K562 (cell line): ENCODE data around the gene AHCYL1. TPM values are rescaled to one million over a fixed set of nuclear protein-coding genes. Genes with fewer than 3 reads are reported as not detected.

Source experiments
- ATAC-seq: fragments of 200-7000 bp; cut with Tn5 transposase; 3 replicates; pipeline ENCODE4 v1.9.1; 2020; ENCODE audit warnings: moderate library complexity
- BruUV-seq: library from RNA; stranded (reverse); fragments of 400-500 nt; replicated peaks from 2 replicates; lab custom pipeline; 2021; lab: Mats Ljungman, UMichigan
- CTCF ChIA-PET: fragments of 300-600 bp; formaldehyde crosslinking; extraction: SDS; loops from one replicate; lab custom pipeline; 2021; ENCODE audit warnings: low intra/inter-chr PET ratio; lab: Yijun Ruan, JAX
- POLR2A ChIA-PET: fragments of 300-600, 350-650 bp; sonication (Branson Sonifier 250); formaldehyde crosslinking; extraction: SDS; loops from one replicate; lab custom pipeline; 2021; ENCODE audit warnings: antibody characterized with exemption, inconsistent platforms; lab: Yijun Ruan, JAX
- DNase-seq, 4 experiments: peaks; one replicate each; pipeline versions ENCODE4 v3.0.0 to v3.0.0-alpha.2; 2011 to 2018; ENCODE audit warnings: low spot score in 3 of 4, mixed read lengths in 3 of 4; ENCODE audit errors: extremely low read depth in 1 of 4
- FAIRE-seq: peaks from 2 replicates; lab custom pipeline; 2011; peaks lifted over from hg19 to GRCh38; lab: Jason Lieb, UNC
- H2AFZ ChIP-seq: 2 replicates; pipeline ENCODE4 v1.6.0; 2011; ENCODE audit warnings: low read depth, low read length, control low read depth, inconsistent platforms
- H3K27ac ChIP-seq: fragments of 200-600 bp; 3 replicates; pipeline ENCODE4 v1.8.0; 2011; ENCODE audit warnings: low read depth, mild to moderate bottlenecking, control low read depth, inconsistent platforms, low read length, moderate library complexity, mixed read lengths; ENCODE audit errors: extremely low read depth
- H3K27me3 ChIP-seq, 2 experiments: fragments of 300-600 bp in 1 of 2; 2 replicates in 1 of 2; 3 replicates in 1 of 2; pipeline versions ENCODE4 v1.6.0 to v1.8.0; 2011; ENCODE audit warnings: inconsistent platforms in 2 of 2, low read length in 2 of 2, mild to moderate bottlenecking in 1 of 2, mixed read lengths in 1 of 2, moderate library complexity in 1 of 2; ENCODE audit not compliant: control insufficient read depth in 2 of 2, insufficient read depth in 2 of 2
- H3K36me3 ChIP-seq: fragments of 300-600 bp; 3 replicates; pipeline ENCODE4 v1.8.0; 2011; ENCODE audit warnings: mild to moderate bottlenecking, low read length, inconsistent platforms; ENCODE audit not compliant: control insufficient read depth, insufficient read depth
- H3K4me1 ChIP-seq, 2 experiments: fragments of 200-600 bp in 1 of 2; replicated peaks in 1 of 2; 2 replicates in 1 of 2; 3 replicates in 1 of 2; pipeline versions ENCODE4 v1.5.1 to v1.8.0; 2011; ENCODE audit warnings: inconsistent platforms in 2 of 2, low read length in 2 of 2, mild to moderate bottlenecking in 1 of 2, mixed read lengths in 1 of 2, moderate library complexity in 1 of 2; ENCODE audit not compliant: control insufficient read depth in 2 of 2, insufficient read depth in 2 of 2
- H3K4me2 ChIP-seq: 2 replicates; pipeline ENCODE4 v1.6.1; 2011; ENCODE audit warnings: low read length, control low read depth, inconsistent platforms, mixed read lengths; ENCODE audit not compliant: insufficient read depth
- H3K4me3 ChIP-seq: fragments of 200-600 bp; sonication (generic), shearing (Covaris generic); 2 replicates; pipeline ENCODE4 v1.5.1; 2016; ENCODE audit warnings: control low read depth, inconsistent platforms
- H3K79me2 ChIP-seq: fragments of 200-600 bp; 3 replicates; pipeline ENCODE4 v1.8.0; 2011; ENCODE audit warnings: low read length, inconsistent platforms; ENCODE audit not compliant: control insufficient read depth, insufficient read depth
- H3K9ac ChIP-seq, 2 experiments: 2 replicates each; pipeline versions ENCODE4 v1.6.0 to v1.6.1; 2011; ENCODE audit warnings: low read depth in 2 of 2, low read length in 2 of 2, control low read depth in 1 of 2, inconsistent platforms in 1 of 2, mild to moderate bottlenecking in 1 of 2, mixed read lengths in 1 of 2; ENCODE audit not compliant: insufficient read depth in 1 of 2
- H3K9me1 ChIP-seq: one replicate; pipeline ENCODE4 v1.6.0; 2011; ENCODE audit warnings: inconsistent platforms, mild to moderate bottlenecking, low read length, moderate library complexity; ENCODE audit not compliant: control insufficient read depth, insufficient read depth
- H3K9me3 ChIP-seq: replicated peaks from 2 replicates; pipeline ENCODE4 v1.5.1; 2011; ENCODE audit warnings: low read depth, low read length, inconsistent platforms; ENCODE audit not compliant: control insufficient read depth, insufficient read depth
- H4K20me1 ChIP-seq: replicated peaks from 2 replicates; pipeline ENCODE4 v1.6.1; 2011; ENCODE audit warnings: low read length, inconsistent platforms, mixed read lengths; ENCODE audit not compliant: control insufficient read depth, insufficient read depth
- ARID2 ChIP-seq: fragments of 450-650 bp; IDR thresholded peaks from 2 replicates; pipeline ENCODE4 v1.6.1; 2017; ENCODE audit warnings: antibody characterized with exemption, mild to moderate bottlenecking
- EP400 ChIP-seq: fragments of 450-650 bp; IDR thresholded peaks from 2 replicates; pipeline ENCODE4 v1.6.1; 2017; ENCODE audit warnings: antibody characterized with exemption, mild to moderate bottlenecking, moderate library complexity
- XRCC3 ChIP-seq: fragments of 450-650 bp; IDR thresholded peaks from 2 replicates; pipeline ENCODE4 v1.6.1; 2017; ENCODE audit warnings: mild to moderate bottlenecking, moderate library complexity
- WGBS: fragments of 100-300 bp; shearing (Covaris generic); methylation state at CpG from one replicate; pipeline ENCODE4 v1.1.6; 2016; ENCODE audit warnings: low coverage, mixed read lengths; ENCODE audit not compliant: insufficient coverage; ENCODE audit errors: missing lambda C conversion rate; 5-methylcytosine and 5-hydroxymethylcytosine counted together
- in situ Hi-C: fragments of 300-500 bp; cut with MboI; formaldehyde crosslinking; loops from 4 replicates; pipeline ENCODE4 v1.15.0; 2018; ENCODE audit warnings: inconsistent platforms, mixed read lengths
- intact Hi-C: fragments of 100-400 bp; cut with micrococcal nuclease; formaldehyde crosslinking; loops from 2 replicates; pipeline ENCODE4 v1.14.2; 2022
- polyA plus RNA-seq, 8 experiments: library from polyadenylated mRNA; depleted of rRNA in 4 of 8; stranded (reverse) in 5 of 8; unstranded in 3 of 8; fragments of >200 nt; fragmentation: Nextera tagmentation in 2 of 8; fragmentation: Illumina TruSeq in 1 of 8; extraction: Ambion mirVana in 2 of 8; extraction: Trizol in 1 of 8; gene quantifications; 2 replicates each; pipeline versions ENCODE4 v1.2.1 to v1.2.3, GENCODE V29; 2011 to 2014; ENCODE audit warnings: inconsistent platforms in 1 of 8, missing spikeins in 1 of 8
- total RNA-seq, 7 experiments: library from RNA; depleted of rRNA in 6 of 7; stranded (reverse); fragments of >200 nt in 6 of 7; fragmentation: Illumina TruSeq in 2 of 7; extraction: Trizol in 2 of 7; gene quantifications; 2 replicates each; pipeline versions ENCODE4 v1.2.1 to v1.2.3, GENCODE V29; 2011 to 2021; ENCODE audit warnings: low replicate concordance in 1 of 7
- TF ChIP-seq, protein P1 (sequence below): sonication (generic); formaldehyde crosslinking; IDR thresholded peaks from 2 replicates; pipeline ENCODE4 v1.8.0; 2022; ENCODE audit warnings: missing genetic modification reagents, mild to moderate bottlenecking, moderate library complexity, borderline replicate concordance
- TF ChIP-seq, protein P2 (sequence below), 2 experiments: fragments of 450-650 bp in 1 of 2; sonication (generic) in 1 of 2; formaldehyde crosslinking in 1 of 2; IDR thresholded peaks; 2 replicates each; pipeline versions ENCODE4 v1.7.1 to v1.9.0; 2016 to 2022; ENCODE audit warnings: inconsistent platforms in 1 of 2, mild to moderate bottlenecking in 1 of 2, missing genetic modification reagents in 1 of 2

Gene AHCYL1
- total and polyA plus RNA-seq, 9 of the 15 experiments (the other 6 are each of a cell fraction or from before 2014, with no cell fraction given): 27.3 to 118 (median 44.5) TPM

DNA sequence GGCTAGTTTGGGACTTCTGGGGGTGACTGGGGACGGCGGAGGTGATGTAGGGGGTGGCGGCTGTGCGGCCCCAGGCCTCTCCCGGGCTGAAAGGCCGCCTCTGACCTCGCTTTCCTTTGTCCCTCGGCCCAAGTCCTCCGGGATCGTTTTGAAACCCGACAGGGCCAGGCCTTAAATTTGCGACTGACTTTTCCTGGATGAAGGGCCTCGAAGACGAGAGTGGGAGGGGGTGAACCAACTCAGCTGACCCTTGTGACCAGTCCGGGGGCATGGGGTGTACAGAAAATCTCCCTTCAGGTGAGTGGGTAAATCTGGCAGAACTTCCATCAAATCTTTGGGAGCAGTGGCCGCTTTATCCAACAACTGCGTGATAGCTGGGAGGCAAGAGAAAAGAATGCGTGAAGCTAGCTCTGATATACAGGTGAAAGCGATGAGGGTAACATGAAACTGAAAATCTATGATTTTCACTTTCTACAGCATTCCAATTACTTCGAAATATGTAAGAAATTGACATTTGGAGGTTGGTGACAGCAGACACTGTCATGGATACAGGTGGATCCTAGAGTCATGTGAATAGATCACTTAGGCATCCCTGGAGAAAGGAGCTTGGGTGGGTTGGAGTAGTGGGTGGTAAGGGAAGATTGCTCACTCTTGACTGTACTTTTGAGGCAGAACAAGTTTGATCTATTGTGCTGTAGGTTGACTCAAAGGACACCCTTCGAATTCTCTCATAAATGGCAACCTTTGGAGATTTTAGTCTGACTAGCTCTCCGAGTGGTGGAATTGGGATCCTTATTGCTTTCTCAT, 885 bp downstream of the AHCYL1 start:
- Histone ChIP-seq H4K20me1 (peaks cover 8% of the 10 kb centered on the region; the same call in 1 of the 2 replicates), H3K27ac (peak overlapping the region; percentile 91), H3K9me1 (no peaks in the 10 kb centered on the region), H3K4me2 (peak overlapping the region; percentile 94), H3K9ac (peak overlapping the region; percentile 88 to 95), H2AFZ (peak overlapping the region; percentile 93), H3K4me3 (peak overlapping the region; percentile 86), H3K4me1 (peaks cover 19 to 45% of the 10 kb centered on the region in 2 experiments), H3K36me3 (peaks cover 38% of the 10 kb centered on the region), H3K27me3 (no peaks in the 10 kb centered on the region), H3K79me2 (peaks cover 56% of the 10 kb centered on the region), H3K9me3 (no peaks in the 10 kb centered on the region)
- WGBS: 4% methylated on average over 22 of the region's 22 CpGs
- CTCF ChIA-PET: interaction anchor here (0.6 to 6.8 kb wide), 6 partner anchors 62 to 439 kb away, joined by 3 to 202 read pairs (median 6); no protein-coding TSS in a partner anchor
- BruUV-seq: TSS peak; percentile 40
- FAIRE-seq (no peak), ATAC-seq (no peak; the same call in 2 of the 3 replicates), DNase-seq (no peak)
- in situ Hi-C loops: loop anchor here (5.0 kb wide), 2 partner anchors 343 to 438 kb away; partner anchors contain the start of gene GNAI3
- intact Hi-C loops: loop anchor here (2.0 kb wide), 2 partner anchors 67 to 345 kb away; no protein-coding TSS in a partner anchor
- POLR2A ChIA-PET: interaction anchor here (0.6 to 6.0 kb wide), 27 partner anchors 9 to 943 kb away, joined by 3 to 99 read pairs (median 4); partner anchors contain the start of genes GNAI3, STRIP1 and WDR47
- TF ChIP-seq EP400: no peak
- TF ChIP-seq, protein P1, sequence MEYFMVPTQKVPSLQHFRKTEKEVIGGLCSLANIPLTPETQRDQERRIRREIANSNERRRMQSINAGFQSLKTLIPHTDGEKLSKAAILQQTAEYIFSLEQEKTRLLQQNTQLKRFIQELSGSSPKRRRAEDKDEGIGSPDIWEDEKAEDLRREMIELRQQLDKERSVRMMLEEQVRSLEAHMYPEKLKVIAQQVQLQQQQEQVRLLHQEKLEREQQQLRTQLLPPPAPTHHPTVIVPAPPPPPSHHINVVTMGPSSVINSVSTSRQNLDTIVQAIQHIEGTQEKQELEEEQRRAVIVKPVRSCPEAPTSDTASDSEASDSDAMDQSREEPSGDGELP: no peak
- TF ChIP-seq, protein P2, sequence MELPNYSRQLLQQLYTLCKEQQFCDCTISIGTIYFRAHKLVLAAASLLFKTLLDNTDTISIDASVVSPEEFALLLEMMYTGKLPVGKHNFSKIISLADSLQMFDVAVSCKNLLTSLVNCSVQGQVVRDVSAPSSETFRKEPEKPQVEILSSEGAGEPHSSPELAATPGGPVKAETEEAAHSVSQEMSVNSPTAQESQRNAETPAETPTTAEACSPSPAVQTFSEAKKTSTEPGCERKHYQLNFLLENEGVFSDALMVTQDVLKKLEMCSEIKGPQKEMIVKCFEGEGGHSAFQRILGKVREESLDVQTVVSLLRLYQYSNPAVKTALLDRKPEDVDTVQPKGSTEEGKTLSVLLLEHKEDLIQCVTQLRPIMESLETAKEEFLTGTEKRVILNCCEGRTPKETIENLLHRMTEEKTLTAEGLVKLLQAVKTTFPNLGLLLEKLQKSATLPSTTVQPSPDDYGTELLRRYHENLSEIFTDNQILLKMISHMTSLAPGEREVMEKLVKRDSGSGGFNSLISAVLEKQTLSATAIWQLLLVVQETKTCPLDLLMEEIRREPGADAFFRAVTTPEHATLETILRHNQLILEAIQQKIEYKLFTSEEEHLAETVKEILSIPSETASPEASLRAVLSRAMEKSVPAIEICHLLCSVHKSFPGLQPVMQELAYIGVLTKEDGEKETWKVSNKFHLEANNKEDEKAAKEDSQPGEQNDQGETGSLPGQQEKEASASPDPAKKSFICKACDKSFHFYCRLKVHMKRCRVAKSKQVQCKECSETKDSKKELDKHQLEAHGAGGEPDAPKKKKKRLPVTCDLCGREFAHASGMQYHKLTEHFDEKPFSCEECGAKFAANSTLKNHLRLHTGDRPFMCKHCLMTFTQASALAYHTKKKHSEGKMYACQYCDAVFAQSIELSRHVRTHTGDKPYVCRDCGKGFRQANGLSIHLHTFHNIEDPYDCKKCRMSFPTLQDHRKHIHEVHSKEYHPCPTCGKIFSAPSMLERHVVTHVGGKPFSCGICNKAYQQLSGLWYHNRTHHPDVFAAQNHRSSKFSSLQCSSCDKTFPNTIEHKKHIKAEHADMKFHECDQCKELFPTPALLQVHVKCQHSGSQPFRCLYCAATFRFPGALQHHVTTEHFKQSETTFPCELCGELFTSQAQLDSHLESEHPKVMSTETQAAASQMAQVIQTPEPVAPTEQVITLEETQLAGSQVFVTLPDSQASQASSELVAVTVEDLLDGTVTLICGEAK (IDR thresholded peaks at IDR 0.05): 0 out of 2 replicates have a peak, but pooled peaks have one; percentile 18
- TF ChIP-seq, protein P2 (CRISPR knock-in tag; IDR thresholded peaks at IDR 0.05): no peak
- no peak for TF ChIP-seq XRCC3
- no peak for TF ChIP-seq ARID2
